PC-9 (cell line): ENCODE measurements around the gene REV3L. TPM values are rescaled to one million over a fixed set of nuclear protein-coding genes. Genes with fewer than 3 reads are reported as not detected.

Experiments
- BruUV-seq: library from RNA; stranded (reverse); fragments of 400-500 nt; replicated peaks from 2 replicates; lab custom pipeline; 2021; lab: Mats Ljungman, UMichigan
- CTCF ChIA-PET: fragments of 300-600 bp; sonication (Branson Sonifier 250); formaldehyde crosslinking; loops from one replicate; lab custom pipeline; 2022; ENCODE audit warnings: antibody characterized with exemption; lab: Charles Lee
- POLR2A ChIA-PET: fragments of 300-600 bp; sonication (Branson Sonifier 250); formaldehyde crosslinking; loops from one replicate; lab custom pipeline; 2022; ENCODE audit warnings: antibody characterized with exemption; ENCODE audit not compliant: unreplicated experiment; lab: Charles Lee
- DNase-seq, 2 experiments: peaks; one replicate each; pipeline versions ENCODE4 v3.0.0 to v3.0.0-alpha.2; 2015 to 2022; ENCODE audit warnings: mixed read lengths in 1 of 2
- H2AFZ ChIP-seq: fragments of 200-600 bp; sonication (generic); 2 replicates; pipeline ENCODE4 v1.8.1; 2017; ENCODE audit warnings: antibody characterized with exemption
- H3F3A ChIP-seq: fragments of 200-600 bp; sonication (generic); 2 replicates; pipeline ENCODE4 v1.8.1; 2017; ENCODE audit warnings: antibody characterized with exemption, mild to moderate bottlenecking, low read depth; ENCODE audit not compliant: insufficient read depth
- H3K27ac ChIP-seq: fragments of 200-600 bp; sonication (generic); 2 replicates; pipeline ENCODE4 v1.6.1; 2016; ENCODE audit warnings: mixed run types
- H3K27me3 ChIP-seq: fragments of 200-600 bp; sonication (generic); 2 replicates; pipeline ENCODE4 v1.6.1; 2016; ENCODE audit warnings: low read depth, mixed run types; ENCODE audit not compliant: insufficient read depth
- H3K36me3 ChIP-seq: fragments of 200-600 bp; sonication (generic); 2 replicates; pipeline ENCODE4 v1.6.1; 2016; ENCODE audit warnings: low read depth, mixed run types
- H3K4me1 ChIP-seq: fragments of 200-600 bp; sonication (generic); replicated peaks from 2 replicates; pipeline ENCODE4 v1.6.1; 2016; ENCODE audit warnings: mixed run types; ENCODE audit not compliant: insufficient read depth
- H3K4me2 ChIP-seq: fragments of 200-600 bp; sonication (generic); 2 replicates; pipeline ENCODE4 v1.6.1; 2017; ENCODE audit warnings: mixed run types
- H3K4me3 ChIP-seq: fragments of 200-600 bp; sonication (generic); 2 replicates; pipeline ENCODE4 v1.6.1; 2016; ENCODE audit warnings: mixed run types
- H3K79me2 ChIP-seq: fragments of 200-600 bp; sonication (generic); 2 replicates; pipeline ENCODE4 v1.6.1; 2017; ENCODE audit warnings: low read depth, mixed run types
- H3K9me2 ChIP-seq: fragments of 200-600 bp; sonication (generic); 2 replicates; pipeline ENCODE4 v1.8.1; 2017; ENCODE audit warnings: mild to moderate bottlenecking; ENCODE audit not compliant: insufficient read depth
- H3K9me3 ChIP-seq: fragments of 200-600 bp; sonication (generic); 2 replicates; pipeline ENCODE4 v1.8.1; 2016; ENCODE audit warnings: low read depth; ENCODE audit not compliant: insufficient read depth
- H4K20me1 ChIP-seq: fragments of 200-600 bp; sonication (generic); 2 replicates; pipeline ENCODE4 v1.8.1; 2017; ENCODE audit not compliant: insufficient read depth
- EZH2 ChIP-seq: fragments of 200-600 bp; sonication (generic); IDR thresholded peaks from 2 replicates; pipeline ENCODE4 v1.8.0; 2017; ENCODE audit warnings: antibody characterized with exemption, low read depth
- intact Hi-C: fragments of 100-400 bp; cut with micrococcal nuclease; formaldehyde crosslinking; loops from one replicate; pipeline ENCODE4 v1.10.0; 2022; ENCODE audit not compliant: unreplicated experiment
- total RNA-seq: library from RNA; stranded (reverse); gene quantifications from 2 replicates; pipeline ENCODE4 v1.2.3, GENCODE V29; 2021
- TF ChIP-seq, protein P1 (sequence below): fragments of 200-600 bp; sonication (generic); conservative IDR thresholded peaks from 2 replicates; pipeline ENCODE4 v1.6.1; 2017; ENCODE audit warnings: mixed run types, antibody characterized with exemption, mild to moderate bottlenecking, moderate library complexity

REV3L gene
- total RNA-seq, 1 experiment from 2014 or later = 22.9 TPM

DNA sequence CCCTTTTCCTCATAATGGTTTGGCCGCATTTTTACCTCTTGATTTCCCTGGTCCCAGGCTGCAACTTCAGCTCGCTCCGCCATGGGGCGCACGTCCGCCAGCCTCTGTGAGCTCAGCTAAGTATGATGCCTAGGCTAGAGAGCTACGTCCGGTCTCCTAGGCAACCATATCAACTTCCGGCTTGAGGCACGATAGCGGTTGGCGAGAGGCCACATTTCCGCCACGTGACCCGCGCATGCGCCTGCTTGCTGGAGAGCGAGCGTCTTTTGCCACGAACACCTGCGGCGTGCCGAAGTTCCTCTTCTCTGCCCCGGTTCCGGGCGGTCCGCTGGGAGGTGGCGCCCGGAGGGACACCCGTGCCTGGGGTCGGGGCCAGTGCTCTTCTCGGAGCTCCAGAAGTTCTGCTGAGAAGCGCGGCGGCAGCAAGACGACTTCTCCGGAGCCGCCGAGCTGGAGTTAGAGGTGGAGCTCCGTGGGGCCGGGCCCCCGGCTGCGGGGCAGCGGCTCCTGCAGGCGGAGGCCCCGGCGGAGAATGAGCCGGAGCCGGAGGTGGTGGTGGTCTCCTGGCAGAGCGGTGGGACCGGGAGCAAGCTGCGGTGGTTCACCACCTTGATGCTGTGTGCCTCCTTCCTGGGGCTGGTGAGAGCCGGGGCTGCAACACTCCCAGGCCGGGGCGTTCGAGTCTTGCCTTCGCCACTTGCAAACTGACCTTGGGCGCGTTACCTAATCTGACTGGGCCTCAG lies 223.8 kb downstream of the REV3L start:
- POLR2A ChIA-PET = interaction anchor here (0.6 to 0.7 kb wide), 6 partner anchors 29 to 712 kb away, joined by 3 to 5 read pairs (median 4); partner anchors contain the start of gene TRAF3IP2
- H3K36me3 ChIP-seq = 0 out of 2 replicates have a peak, but pooled peaks cover 2% of the 10 kb centered on the region
- H3K4me2 ChIP-seq = peak overlapping the region; percentile 94
- no peaks in the 10 kb centered on the region for H3K9me2 ChIP-seq
- peak; percentile 97 to 98 for DNase-seq
- peaks cover 13% of the 10 kb centered on the region; the same call in 1 of the 2 replicates for H3F3A ChIP-seq
- H3K27me3 ChIP-seq = no peaks in the 10 kb centered on the region
- CTCF ChIA-PET = interaction anchor here (0.7 to 1.4 kb wide), 9 partner anchors 219 to 784 kb away, joined by 3 to 15 read pairs (median 3); partner anchors contain the start of genes CDK19 and TRAF3IP2
- H2AFZ ChIP-seq = peak overlapping the region; percentile 83
- H3K4me3 ChIP-seq = peak overlapping the region; percentile 84
- H3K79me2 ChIP-seq = peaks cover 43% of the 10 kb centered on the region
- TSS peak; percentile 68 for BruUV-seq
- TF ChIP-seq EZH2 = no peak
- TF ChIP-seq, protein P1, sequence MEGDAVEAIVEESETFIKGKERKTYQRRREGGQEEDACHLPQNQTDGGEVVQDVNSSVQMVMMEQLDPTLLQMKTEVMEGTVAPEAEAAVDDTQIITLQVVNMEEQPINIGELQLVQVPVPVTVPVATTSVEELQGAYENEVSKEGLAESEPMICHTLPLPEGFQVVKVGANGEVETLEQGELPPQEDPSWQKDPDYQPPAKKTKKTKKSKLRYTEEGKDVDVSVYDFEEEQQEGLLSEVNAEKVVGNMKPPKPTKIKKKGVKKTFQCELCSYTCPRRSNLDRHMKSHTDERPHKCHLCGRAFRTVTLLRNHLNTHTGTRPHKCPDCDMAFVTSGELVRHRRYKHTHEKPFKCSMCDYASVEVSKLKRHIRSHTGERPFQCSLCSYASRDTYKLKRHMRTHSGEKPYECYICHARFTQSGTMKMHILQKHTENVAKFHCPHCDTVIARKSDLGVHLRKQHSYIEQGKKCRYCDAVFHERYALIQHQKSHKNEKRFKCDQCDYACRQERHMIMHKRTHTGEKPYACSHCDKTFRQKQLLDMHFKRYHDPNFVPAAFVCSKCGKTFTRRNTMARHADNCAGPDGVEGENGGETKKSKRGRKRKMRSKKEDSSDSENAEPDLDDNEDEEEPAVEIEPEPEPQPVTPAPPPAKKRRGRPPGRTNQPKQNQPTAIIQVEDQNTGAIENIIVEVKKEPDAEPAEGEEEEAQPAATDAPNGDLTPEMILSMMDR = peak; percentile 96
- intact Hi-C loops = loop anchor here (1.0 to 2.0 kb wide), 6 partner anchors 202 to 784 kb away; partner anchors contain the start of gene REV3L
- H3K4me1 ChIP-seq = peaks cover 34% of the 10 kb centered on the region
- peak overlapping the region; percentile 58; the same call in 1 of the 2 replicates for H3K27ac ChIP-seq
- H4K20me1 ChIP-seq = peaks cover 15% of the 10 kb centered on the region
- H3K9me3 ChIP-seq = no peaks in the 10 kb centered on the region

DNA sequence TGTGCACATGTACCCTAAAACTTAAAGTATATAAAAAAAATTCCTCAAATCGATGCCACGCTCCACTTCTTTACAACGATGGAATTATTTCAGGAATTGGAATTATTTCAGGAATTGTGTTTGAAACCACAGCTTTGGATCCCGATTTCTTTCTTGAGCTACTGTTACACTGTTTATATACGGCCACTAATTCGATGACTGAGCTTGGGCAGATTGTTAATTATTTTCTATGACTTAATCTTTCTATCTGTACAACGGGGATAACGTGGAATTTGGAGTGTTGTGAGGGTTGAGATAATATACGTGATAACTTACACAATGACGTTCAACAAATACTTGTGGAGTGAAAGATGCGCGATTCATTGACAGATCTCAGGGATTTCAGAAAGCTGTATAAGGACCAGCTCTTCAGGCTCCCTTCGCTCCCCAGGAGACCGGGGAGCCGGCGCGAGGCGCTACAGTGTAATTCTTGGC lies 224.4 kb downstream of the REV3L start:
- POLR2A ChIA-PET = interaction anchor here (0.6 to 0.7 kb wide), 6 partner anchors 28 to 711 kb away, joined by 3 to 5 read pairs (median 4); partner anchors contain the start of gene TRAF3IP2
- DNase-seq = no peak
- peak overlapping the region; percentile 77 for H2AFZ ChIP-seq
- H4K20me1 ChIP-seq = peaks cover 10% of the 10 kb centered on the region
- TF ChIP-seq, protein P1 = no peak
- TF ChIP-seq EZH2 = no peak
- peak overlapping the region; percentile 84 for H3K4me3 ChIP-seq
- CTCF ChIA-PET = interaction anchor here (0.7 to 1.4 kb wide), 9 partner anchors 220 to 785 kb away, joined by 3 to 15 read pairs (median 3); partner anchors contain the start of genes CDK19 and TRAF3IP2
- peaks cover 37% of the 10 kb centered on the region for H3K79me2 ChIP-seq
- H3F3A ChIP-seq = peaks cover 7% of the 10 kb centered on the region; the same call in 1 of the 2 replicates
- H3K27ac ChIP-seq = no peak overlapping the region
- peak overlapping the region; percentile 94 for H3K4me2 ChIP-seq
- no peaks in the 10 kb centered on the region for H3K36me3 ChIP-seq
- peaks cover 28% of the 10 kb centered on the region for H3K4me1 ChIP-seq
- no peaks in the 10 kb centered on the region for H3K9me2 ChIP-seq
- intact Hi-C loops = loop anchor here (1.0 to 2.0 kb wide), 6 partner anchors 202 to 785 kb away; partner anchors contain the start of gene REV3L
- no peaks in the 10 kb centered on the region for H3K27me3 ChIP-seq
- no peaks in the 10 kb centered on the region for H3K9me3 ChIP-seq
- no TSS peak for BruUV-seq

DNA sequence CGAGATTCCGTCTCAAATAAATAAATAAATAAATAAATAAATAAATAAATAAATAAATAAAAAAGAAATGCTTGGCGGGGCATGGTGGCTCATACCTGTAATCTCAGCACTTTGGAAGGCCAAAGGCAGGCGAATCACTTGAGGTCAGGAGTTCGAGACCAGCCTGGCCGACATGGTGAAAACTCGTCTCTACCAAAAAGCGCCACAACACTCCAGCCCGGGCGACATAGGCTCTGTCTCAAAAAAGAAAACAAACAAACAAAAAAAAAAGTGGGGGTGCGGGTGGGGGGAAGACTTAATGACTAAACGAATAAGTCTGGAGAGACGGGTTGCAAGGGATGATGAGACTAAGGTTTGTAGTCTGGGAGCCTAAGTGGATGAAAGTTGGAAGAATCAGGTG lies 225.0 kb downstream of the REV3L start:
- ChIA-PET CTCF (interaction anchor here (1.0 to 1.4 kb wide), 2 partner anchors 432 to 785 kb away, joined by 3 to 8 read pairs; no protein-coding TSS in a partner anchor), POLR2A (no interaction called here)
- Histone ChIP-seq H3K9me2 (no peaks in the 10 kb centered on the region), H3K79me2 (peaks cover 36% of the 10 kb centered on the region), H3K4me3 (no peak overlapping the region), H3K27ac (no peak overlapping the region), H3K9me3 (no peaks in the 10 kb centered on the region), H4K20me1 (peaks cover 9% of the 10 kb centered on the region; the same call in 1 of the 2 replicates), H3K36me3 (no peaks in the 10 kb centered on the region), H3K27me3 (no peaks in the 10 kb centered on the region), H3K4me1 (peaks cover 22% of the 10 kb centered on the region), H3K4me2 (no peak overlapping the region), H3F3A (peaks cover 7% of the 10 kb centered on the region; the same call in 1 of the 2 replicates), H2AFZ (no peak overlapping the region)
- intact Hi-C loops = loop anchor here (2.0 kb wide), 1 partner anchor 201 kb away; no protein-coding TSS in a partner anchor
- no peak for TF ChIP-seq EZH2
- TF ChIP-seq, protein P1 = no peak
- no peak for DNase-seq
- no TSS peak for BruUV-seq
